ENCODE results near the gene FMO3. TPM values are rescaled to one million over a fixed set of nuclear protein-coding genes. Genes with fewer than 3 reads are reported as not detected.

The FMO3 gene
- total RNA-seq, 4 donors from 2014 or later, result 3.2 to 16.5 (median 5.9) TPM

GRCh38 chr1:171115280-171115897, 24.7 kb downstream of the FMO3 start:
- no peak for DNase-seq (ENCODE audit: low spot score)
- peak; percentile 64 for ATAC-seq (ENCODE audit: low FRiP score)
- TF ChIP-seq, protein P1, sequence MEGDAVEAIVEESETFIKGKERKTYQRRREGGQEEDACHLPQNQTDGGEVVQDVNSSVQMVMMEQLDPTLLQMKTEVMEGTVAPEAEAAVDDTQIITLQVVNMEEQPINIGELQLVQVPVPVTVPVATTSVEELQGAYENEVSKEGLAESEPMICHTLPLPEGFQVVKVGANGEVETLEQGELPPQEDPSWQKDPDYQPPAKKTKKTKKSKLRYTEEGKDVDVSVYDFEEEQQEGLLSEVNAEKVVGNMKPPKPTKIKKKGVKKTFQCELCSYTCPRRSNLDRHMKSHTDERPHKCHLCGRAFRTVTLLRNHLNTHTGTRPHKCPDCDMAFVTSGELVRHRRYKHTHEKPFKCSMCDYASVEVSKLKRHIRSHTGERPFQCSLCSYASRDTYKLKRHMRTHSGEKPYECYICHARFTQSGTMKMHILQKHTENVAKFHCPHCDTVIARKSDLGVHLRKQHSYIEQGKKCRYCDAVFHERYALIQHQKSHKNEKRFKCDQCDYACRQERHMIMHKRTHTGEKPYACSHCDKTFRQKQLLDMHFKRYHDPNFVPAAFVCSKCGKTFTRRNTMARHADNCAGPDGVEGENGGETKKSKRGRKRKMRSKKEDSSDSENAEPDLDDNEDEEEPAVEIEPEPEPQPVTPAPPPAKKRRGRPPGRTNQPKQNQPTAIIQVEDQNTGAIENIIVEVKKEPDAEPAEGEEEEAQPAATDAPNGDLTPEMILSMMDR (IDR thresholded peaks at IDR 0.05), result no peak

GRCh38 chr1:171116676-171117075, 26.0 kb downstream of the FMO3 start:
- TF ChIP-seq, protein P1 (IDR thresholded peaks at IDR 0.05), result no peak
- no peak for DNase-seq (ENCODE audit: low spot score)
- ATAC-seq (ENCODE audit: low FRiP score), result no peak

GRCh38 chr1:171117085-171117484, 26.4 kb downstream of the FMO3 start:
- TF ChIP-seq, protein P1 (IDR thresholded peaks at IDR 0.05), result no peak
- no peak for DNase-seq (ENCODE audit: low spot score)
- ATAC-seq (ENCODE audit: low FRiP score), result no peak

DNA sequence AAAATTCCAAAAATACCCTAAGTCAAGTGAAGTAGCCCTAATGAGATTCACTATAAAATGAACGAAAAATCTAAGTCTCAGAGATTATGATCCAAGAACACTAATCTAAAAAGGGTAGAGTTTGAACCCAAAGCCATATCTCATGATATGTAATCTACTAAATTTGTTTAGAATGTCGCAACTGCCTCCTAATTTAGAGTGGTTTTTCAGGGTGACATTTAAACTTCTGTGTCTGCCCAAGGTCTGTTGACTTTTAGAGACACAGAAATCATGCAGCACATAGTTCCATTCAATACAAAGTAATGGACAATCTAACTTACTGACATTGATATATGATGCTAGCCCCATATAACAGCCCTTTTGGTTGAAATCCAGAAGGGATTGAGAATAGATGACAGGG, 28.9 kb downstream of the FMO3 start:
- DNase-seq (ENCODE audit: low spot score) (no peak), ATAC-seq (ENCODE audit: low FRiP score) (no peak)
- TF ChIP-seq, protein P1 (IDR thresholded peaks at IDR 0.05), result no peak

DNA sequence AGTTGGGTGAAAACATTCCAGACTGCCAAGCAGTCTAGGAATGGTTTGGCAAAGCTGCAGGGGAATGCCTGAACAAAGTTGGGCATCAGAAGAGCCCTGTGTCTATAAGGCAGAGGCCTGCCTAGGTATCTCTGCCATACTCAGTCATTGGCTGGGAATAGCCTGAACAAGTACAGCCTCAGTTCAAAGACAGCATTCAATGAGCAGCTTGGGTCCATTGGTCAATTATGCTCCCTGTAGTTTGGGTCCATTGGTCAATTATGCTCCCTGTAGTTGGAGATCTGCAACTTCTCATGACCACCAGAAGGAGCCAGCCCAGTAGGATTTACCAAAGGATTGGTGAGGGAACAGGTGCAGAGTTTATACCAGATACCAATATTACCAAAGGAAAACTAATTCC, 31.6 kb downstream of the FMO3 start:
- TF ChIP-seq, protein P1 (IDR thresholded peaks at IDR 0.05), result no peak
- DNase-seq (ENCODE audit: low spot score), result no peak
- ATAC-seq (ENCODE audit: low FRiP score), result no peak

DNA sequence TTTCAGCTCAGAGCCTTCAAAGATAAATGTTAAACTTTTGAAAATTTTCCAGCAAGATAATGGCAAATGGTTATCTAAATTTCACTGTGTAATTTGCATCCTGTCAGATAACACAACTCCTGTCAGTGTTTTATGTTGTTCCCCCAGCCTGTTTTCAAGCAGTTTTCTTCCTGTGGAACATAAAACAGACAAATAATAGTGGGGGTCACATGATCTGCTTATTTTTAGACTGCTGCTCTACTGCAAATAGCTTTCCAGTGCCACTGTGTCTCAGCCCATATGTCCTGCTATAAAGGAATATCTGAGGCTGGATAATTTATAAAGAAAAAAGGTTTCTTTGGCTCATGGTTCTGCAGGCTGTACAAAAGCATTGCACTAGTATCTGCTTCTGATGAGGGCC, 32.2 kb downstream of the FMO3 start:
- no peak for DNase-seq (ENCODE audit: low spot score)
- ATAC-seq (ENCODE audit: low FRiP score), result no peak
- TF ChIP-seq, protein P1 (IDR thresholded peaks at IDR 0.05), result no peak

GRCh38 chr1:171126504-171126903, 35.8 kb downstream of the FMO3 start:
- TF ChIP-seq, protein P1 (IDR thresholded peaks at IDR 0.05), result no peak
- DNase-seq (ENCODE audit: low spot score) (no peak), ATAC-seq (ENCODE audit: low FRiP score) (no peak)
